GM13976 (cell line): ENCODE measurements around the gene RGL1.
A peak's percentile ranks its signal among the peaks of the same experiment; 100 is the strongest.

ENCODE experiments used
- DNase-seq: peaks from one replicate; pipeline ENCODE4 v3.0.0; 2012; ENCODE audit warnings: low spot score
- CTCF ChIP-seq: IDR thresholded peaks from 2 replicates; pipeline ENCODE4 v1.5.1; 2012; ENCODE audit warnings: borderline replicate concordance, mild to moderate bottlenecking; ENCODE audit not compliant: insufficient read depth; ENCODE audit errors: extremely low read depth, missing control alignments, control extremely low read depth
- in situ Hi-C: fragments of 300-500 bp; cut with MboI; formaldehyde crosslinking; loops from one replicate; pipeline ENCODE4 v1.12.0; 2022; ENCODE audit warnings: low sequenced_read_pairs, mixed read lengths, inconsistent platforms; ENCODE audit not compliant: unreplicated experiment

Gene RGL1

DNA sequence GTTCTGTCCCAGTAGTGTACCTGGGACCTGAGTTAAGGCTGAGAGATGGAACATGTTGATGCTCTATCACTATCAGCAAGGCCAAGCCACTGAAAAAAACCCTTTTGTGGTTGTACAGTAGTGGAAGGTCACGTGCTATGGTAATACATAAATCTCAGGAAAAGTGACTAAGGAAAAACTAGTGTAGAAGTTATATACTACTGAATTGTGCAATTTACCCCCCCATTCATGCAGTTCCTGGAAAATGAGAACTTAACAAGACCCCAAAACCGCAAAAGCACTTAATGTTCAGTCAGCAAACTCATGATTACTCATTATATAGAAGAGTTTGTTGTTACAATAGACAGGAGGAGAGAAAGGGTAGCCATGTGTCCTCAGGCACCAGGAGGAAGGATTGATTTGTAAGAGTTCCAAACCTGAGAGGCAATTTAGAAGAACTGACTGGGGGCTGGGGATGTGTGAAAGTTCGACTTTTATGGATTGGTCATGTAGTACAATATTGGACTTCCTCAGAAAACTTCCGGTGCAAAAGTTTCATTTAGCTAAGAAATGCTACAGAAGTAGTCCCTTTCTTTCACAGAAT is 91.6 kb downstream of the RGL1 start:
- TF ChIP-seq CTCF, result no peak
- no peak for DNase-seq
- in situ Hi-C loops, result no loop called here

GRCh38 chr1:183898001-183898396 is 93.1 kb downstream of the RGL1 start:
- TF ChIP-seq CTCF, result no peak
- no peak for DNase-seq
- in situ Hi-C loops, result no loop called here

GRCh38 chr1:183898610-183899009 is 93.7 kb downstream of the RGL1 start:
- TF ChIP-seq CTCF, result no peak
- no peak for DNase-seq
- in situ Hi-C loops, result no loop called here

DNA sequence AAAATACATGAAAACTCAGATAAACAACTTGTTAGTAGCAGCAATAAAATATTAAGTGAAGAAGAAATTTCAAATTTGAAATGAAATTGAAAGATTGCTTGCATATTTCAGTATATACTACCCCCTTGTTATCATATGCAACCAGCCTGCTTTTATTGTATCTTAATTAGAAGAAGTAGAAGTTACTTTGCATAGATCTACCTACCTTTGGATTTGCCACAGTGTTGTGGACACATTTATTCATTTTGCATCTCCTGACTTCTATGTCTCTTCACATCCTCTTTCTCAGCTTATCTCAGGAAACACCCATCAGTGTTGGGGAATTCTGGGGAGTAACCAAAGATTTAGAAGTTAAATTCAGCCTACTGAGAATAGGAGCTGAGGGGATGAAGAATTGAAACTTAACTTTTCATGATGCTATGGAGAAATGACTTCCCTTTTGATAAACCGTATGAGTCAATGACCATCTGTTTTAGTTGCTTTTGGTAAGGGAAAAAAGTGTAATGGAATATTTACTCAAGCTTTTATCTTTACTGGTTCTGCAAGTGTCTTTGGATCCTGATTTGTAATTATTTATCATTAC is 96.9 kb downstream of the RGL1 start:
- in situ Hi-C loops, result loop anchor here (10.0 kb wide), 1 partner anchor 57 kb away; no protein-coding TSS in a partner anchor
- no peak for TF ChIP-seq CTCF
- DNase-seq, result peak; percentile 16

DNA sequence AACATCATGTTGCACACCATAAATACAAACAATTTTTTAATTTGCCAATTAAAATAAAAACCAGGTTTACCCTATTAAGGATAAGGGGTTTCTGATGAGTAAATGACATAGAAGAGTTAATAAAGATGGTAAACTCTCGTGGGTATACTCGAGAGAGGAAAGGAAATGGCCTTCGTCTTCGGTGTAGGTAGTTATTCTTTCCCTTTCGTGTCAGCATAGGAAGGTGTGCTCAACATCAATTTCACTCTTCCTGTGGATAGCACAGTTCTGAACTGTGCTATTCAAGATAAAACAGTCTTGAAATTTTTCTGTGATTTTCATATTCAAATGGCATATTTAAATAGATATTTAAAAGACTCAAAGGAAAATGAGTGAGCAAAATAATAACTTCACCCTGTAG is 98.2 kb downstream of the RGL1 start:
- no peak for DNase-seq
- no peak for TF ChIP-seq CTCF
- in situ Hi-C loops, result loop anchor here (10.0 kb wide), 1 partner anchor 58 kb away; no protein-coding TSS in a partner anchor

GRCh38 chr1:183905508-183906113 is 100.7 kb downstream of the RGL1 start:
- TF ChIP-seq CTCF, result no peak
- DNase-seq, result no peak
- in situ Hi-C loops, result loop anchor here (10.0 kb wide), 1 partner anchor 61 kb away; no protein-coding TSS in a partner anchor
